ENCODE results near the gene CROCC2. TPM values are rescaled to one million over a fixed set of nuclear protein-coding genes. Genes with fewer than 3 reads are reported as not detected.

The CROCC2 gene
- total and polyA plus RNA-seq, 4 donors: 1.3 to 17.4 (median 4.4) TPM

- Histone ChIP-seq H3K9ac (ENCODE audit: insufficient read depth in 1 of 2, low read length in 2 of 2) (no peak overlapping the region), H3K9me3 (ENCODE audit: control insufficient read depth in 4 of 4, insufficient read depth in 3 of 4, low read length in 3 of 4) (no peaks in the 10 kb centered on the region), H3K4me1 (ENCODE audit: control insufficient read depth in 5 of 5, insufficient read depth in 5 of 5, low read length in 5 of 5) (peaks cover 0 to 20% (median 0%) of the 10 kb centered on the region in 5 donors), H3K36me3 (ENCODE audit: control insufficient read depth in 4 of 4, insufficient read depth in 4 of 4, low read length in 4 of 4) (no peaks in the 10 kb centered on the region), H3K4me3 (no peak overlapping the region), H3K27me3 (ENCODE audit: control insufficient read depth in 3 of 3, insufficient read depth in 3 of 3, low read length in 2 of 3) (peaks cover 0 to 2% (median 0%) of the 10 kb centered on the region in 3 donors), H3K27ac (ENCODE audit: low read depth in 1 of 2, low read length in 1 of 2) (no peak overlapping the region)
- 91 to 92% methylated on average over 18 of the region's 18 CpGs for WGBS, 2 donors
- TF ChIP-seq CTCF (IDR thresholded peaks at IDR 0.05; ENCODE audit: control extremely low read depth, extremely low read depth): no peak
- ATAC-seq (ENCODE audit: insufficient read depth, low FRiP score) (no peak), DNase-seq (no peak)
These were observed 27.7 kb upstream of the CROCC2 start for GRCh38 chr2:240878341-240878936.

DNA sequence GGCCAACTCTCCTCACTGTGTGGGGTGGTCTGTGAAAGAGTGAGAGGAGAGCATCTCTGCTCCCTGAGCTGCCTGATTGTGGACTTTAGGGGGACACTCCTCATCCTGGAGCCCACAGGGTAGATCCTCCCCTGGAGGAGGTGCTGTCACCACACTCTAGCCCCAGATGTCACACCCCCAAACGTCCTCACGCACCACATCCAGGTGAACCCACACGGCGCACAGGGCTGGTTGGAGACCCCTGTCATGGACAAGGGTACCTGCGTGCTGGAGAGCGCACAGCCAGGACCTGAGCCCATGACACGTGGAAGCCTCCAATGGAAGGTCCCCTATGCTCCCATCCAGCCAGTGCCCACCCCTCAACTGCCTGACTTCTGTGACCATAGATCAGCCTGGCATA is 27.0 kb upstream of the CROCC2 start:
- ATAC-seq (ENCODE audit: insufficient read depth, low FRiP score): no peak
- TF ChIP-seq CTCF (IDR thresholded peaks at IDR 0.05; ENCODE audit: control extremely low read depth, extremely low read depth): no peak
- Histone ChIP-seq H3K4me1 (ENCODE audit: control insufficient read depth in 5 of 5, insufficient read depth in 5 of 5, low read length in 5 of 5) (peaks cover 0 to 18% (median 0%) of the 10 kb centered on the region in 5 donors), H3K9ac (ENCODE audit: insufficient read depth in 1 of 2, low read length in 2 of 2) (no peak overlapping the region), H3K9me3 (ENCODE audit: control insufficient read depth in 4 of 4, insufficient read depth in 3 of 4, low read length in 3 of 4) (no peaks in the 10 kb centered on the region), H3K27ac (ENCODE audit: low read depth in 1 of 2, low read length in 1 of 2) (no peak overlapping the region), H3K36me3 (ENCODE audit: control insufficient read depth in 4 of 4, insufficient read depth in 4 of 4, low read length in 4 of 4) (no peaks in the 10 kb centered on the region), H3K27me3 (ENCODE audit: control insufficient read depth in 3 of 3, insufficient read depth in 3 of 3, low read length in 2 of 3) (peaks cover 0 to 2% (median 0%) of the 10 kb centered on the region in 3 donors), H3K4me3 (no peak overlapping the region)
- WGBS, 2 donors: 78 to 90% methylated on average over 7 of the region's 7 CpGs
- DNase-seq: no peak

DNA sequence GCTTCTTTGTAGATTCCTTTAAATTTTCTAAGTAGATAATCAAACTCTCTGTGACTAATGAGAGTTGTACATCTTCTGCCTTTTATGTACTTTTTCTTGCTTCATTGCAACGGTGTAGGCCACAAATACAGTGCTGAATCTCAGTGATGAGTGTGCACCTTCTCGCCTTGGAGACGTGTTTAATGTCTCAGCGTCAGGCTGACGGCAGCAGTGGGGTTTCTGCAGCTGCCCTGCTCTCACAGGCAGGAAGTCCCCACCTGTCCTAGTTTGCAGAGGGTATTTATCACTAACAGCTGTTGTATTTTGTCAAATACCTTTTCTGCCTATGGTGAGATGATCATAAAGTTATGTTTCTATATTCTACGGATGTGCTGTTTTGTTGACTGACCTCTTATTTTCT is 24.2 kb upstream of the CROCC2 start:
- no peaks in the 10 kb centered on the region for H3K36me3 ChIP-seq (ENCODE audit: control insufficient read depth in 4 of 4, insufficient read depth in 4 of 4, low read length in 4 of 4)
- peaks cover 0 to 2% (median 0%) of the 10 kb centered on the region in 3 donors for H3K27me3 ChIP-seq (ENCODE audit: control insufficient read depth in 3 of 3, insufficient read depth in 3 of 3, low read length in 2 of 3)
- no peaks in the 10 kb centered on the region for H3K9me3 ChIP-seq (ENCODE audit: control insufficient read depth in 4 of 4, insufficient read depth in 3 of 4, low read length in 3 of 4)
- DNase-seq (no peak), ATAC-seq (ENCODE audit: insufficient read depth, low FRiP score) (no peak)
- no peaks in the 10 kb centered on the region for H3K4me1 ChIP-seq (ENCODE audit: control insufficient read depth in 5 of 5, insufficient read depth in 5 of 5, low read length in 5 of 5)
- H3K9ac ChIP-seq (ENCODE audit: insufficient read depth in 1 of 2, low read length in 2 of 2): no peak overlapping the region
- no peak overlapping the region for H3K27ac ChIP-seq (ENCODE audit: low read depth in 1 of 2, low read length in 1 of 2)
- no peak for TF ChIP-seq CTCF (IDR thresholded peaks at IDR 0.05; ENCODE audit: control extremely low read depth, extremely low read depth)
- no peak overlapping the region for H3K4me3 ChIP-seq
- 70 to 71% methylated on average over 6 of the region's 6 CpGs for WGBS, 2 donors

DNA sequence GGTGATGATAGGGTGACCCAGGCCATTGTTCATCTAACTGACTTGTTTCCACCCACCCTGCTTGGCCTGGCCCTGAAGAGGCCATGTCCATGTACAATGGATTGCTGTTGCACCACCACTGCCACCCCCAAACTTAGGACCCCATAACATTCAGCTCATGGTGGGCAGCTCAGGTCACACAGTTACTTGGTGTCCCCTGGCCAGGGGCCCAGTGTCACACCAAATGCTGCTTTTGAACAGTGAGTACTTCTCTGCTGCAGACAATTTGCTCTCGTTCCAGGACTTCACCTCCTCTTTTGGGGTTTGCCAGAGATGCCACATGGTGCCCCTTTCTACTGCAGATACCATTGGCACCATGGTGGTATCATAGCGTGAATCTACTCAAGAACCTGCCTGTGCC is 21.9 kb upstream of the CROCC2 start:
- ATAC-seq (ENCODE audit: insufficient read depth, low FRiP score) (no peak), DNase-seq (no peak)
- Histone ChIP-seq H3K9ac (ENCODE audit: insufficient read depth in 1 of 2, low read length in 2 of 2) (no peak overlapping the region), H3K4me1 (ENCODE audit: control insufficient read depth in 5 of 5, insufficient read depth in 5 of 5, low read length in 5 of 5) (no peaks in the 10 kb centered on the region), H3K36me3 (ENCODE audit: control insufficient read depth in 4 of 4, insufficient read depth in 4 of 4, low read length in 4 of 4) (no peaks in the 10 kb centered on the region), H3K4me3 (no peak overlapping the region), H3K27ac (ENCODE audit: low read depth in 1 of 2, low read length in 1 of 2) (no peak overlapping the region), H3K9me3 (ENCODE audit: control insufficient read depth in 4 of 4, insufficient read depth in 3 of 4, low read length in 3 of 4) (no peaks in the 10 kb centered on the region), H3K27me3 (ENCODE audit: control insufficient read depth in 3 of 3, insufficient read depth in 3 of 3, low read length in 2 of 3) (peaks cover 0 to 2% (median 0%) of the 10 kb centered on the region in 3 donors)
- 92 to 95% methylated on average over 2 of the region's 2 CpGs for WGBS, 2 donors
- no peak for TF ChIP-seq CTCF (IDR thresholded peaks at IDR 0.05; ENCODE audit: control extremely low read depth, extremely low read depth)

All from lung (tissue), 12 donors.